Measurements from ENCODE around the gene FSHR.

The FSHR gene

DNA sequence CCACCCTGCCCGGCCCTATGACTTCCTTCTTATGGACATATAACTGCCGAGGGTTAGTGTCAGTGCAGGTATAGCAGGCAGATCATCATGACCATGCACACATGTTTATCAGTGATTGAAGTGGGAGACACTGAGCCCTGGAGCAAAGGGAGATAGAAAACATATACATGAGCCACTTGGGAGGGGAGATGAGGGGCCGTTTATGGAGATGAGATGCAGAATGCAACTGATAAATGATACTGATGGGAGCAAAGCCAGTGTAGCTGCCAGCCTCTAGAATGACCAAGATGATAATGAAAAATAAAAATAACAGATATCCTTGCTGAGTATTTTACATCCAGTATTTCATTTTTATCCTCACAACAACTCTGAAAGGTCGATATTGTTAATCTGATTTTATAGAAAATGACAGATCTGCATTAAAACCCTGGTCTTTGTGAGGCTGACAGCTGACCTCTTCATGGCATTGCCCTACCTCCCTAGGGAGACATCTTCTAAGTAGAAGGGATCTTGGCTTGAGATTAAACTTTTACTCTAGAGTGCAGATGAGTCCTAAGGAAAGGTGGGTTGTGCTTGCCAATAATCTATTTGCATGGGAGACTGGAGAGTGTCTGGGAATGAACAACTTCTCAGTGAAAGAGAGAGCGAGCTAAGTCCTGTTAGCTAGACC lies 220.4 kb downstream of the FSHR start:
- H3K79me2 ChIP-seq, result no peaks in the 10 kb centered on the region
- no peaks in the 10 kb centered on the region for H3K27me3 ChIP-seq (ENCODE audit: control insufficient read depth, insufficient read depth, low read length)
- peaks cover 5% of the 10 kb centered on the region for H3K4me1 ChIP-seq
- no peak overlapping the region for H3K9ac ChIP-seq
- peak overlapping the region; percentile 30 for H2AFZ ChIP-seq
- H3K4me2 ChIP-seq (ENCODE audit: low read length), result no peak overlapping the region
- peak overlapping the region; percentile 48 for H3K27ac ChIP-seq
- H3K36me3 ChIP-seq (ENCODE audit: control insufficient read depth, insufficient read depth, low read length), result no peaks in the 10 kb centered on the region
- H3K4me3 ChIP-seq (ENCODE audit: low read depth, low read length), result no peak overlapping the region
- TF ChIP-seq, protein P1, sequence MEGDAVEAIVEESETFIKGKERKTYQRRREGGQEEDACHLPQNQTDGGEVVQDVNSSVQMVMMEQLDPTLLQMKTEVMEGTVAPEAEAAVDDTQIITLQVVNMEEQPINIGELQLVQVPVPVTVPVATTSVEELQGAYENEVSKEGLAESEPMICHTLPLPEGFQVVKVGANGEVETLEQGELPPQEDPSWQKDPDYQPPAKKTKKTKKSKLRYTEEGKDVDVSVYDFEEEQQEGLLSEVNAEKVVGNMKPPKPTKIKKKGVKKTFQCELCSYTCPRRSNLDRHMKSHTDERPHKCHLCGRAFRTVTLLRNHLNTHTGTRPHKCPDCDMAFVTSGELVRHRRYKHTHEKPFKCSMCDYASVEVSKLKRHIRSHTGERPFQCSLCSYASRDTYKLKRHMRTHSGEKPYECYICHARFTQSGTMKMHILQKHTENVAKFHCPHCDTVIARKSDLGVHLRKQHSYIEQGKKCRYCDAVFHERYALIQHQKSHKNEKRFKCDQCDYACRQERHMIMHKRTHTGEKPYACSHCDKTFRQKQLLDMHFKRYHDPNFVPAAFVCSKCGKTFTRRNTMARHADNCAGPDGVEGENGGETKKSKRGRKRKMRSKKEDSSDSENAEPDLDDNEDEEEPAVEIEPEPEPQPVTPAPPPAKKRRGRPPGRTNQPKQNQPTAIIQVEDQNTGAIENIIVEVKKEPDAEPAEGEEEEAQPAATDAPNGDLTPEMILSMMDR (IDR thresholded peaks at IDR 0.05), result no peak
- no peaks in the 10 kb centered on the region for H3K9me3 ChIP-seq (ENCODE audit: control insufficient read depth, low read length)

DNA sequence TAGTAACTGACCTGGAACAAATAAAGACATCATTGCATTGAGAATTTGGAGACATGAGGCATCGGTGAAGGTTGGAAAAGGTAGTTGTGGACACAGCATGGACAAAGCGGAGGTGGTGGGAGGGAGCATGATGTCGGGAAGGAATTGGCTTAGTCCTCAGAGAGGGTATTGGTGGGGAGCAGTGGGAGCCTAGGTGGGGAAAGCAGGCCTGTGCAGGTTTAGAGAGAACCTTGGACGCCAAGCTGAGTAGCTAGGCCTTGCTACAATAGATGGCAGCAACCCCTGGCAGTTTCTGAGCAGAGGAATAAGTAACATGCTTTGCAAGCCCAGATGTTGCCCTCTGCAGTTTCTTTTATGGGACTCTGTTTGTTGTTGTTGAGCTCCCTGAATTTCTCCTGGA lies 221.6 kb downstream of the FSHR start:
- H3K9me3 ChIP-seq (ENCODE audit: control insufficient read depth, low read length), result no peaks in the 10 kb centered on the region
- no peak overlapping the region for H3K4me3 ChIP-seq (ENCODE audit: low read depth, low read length)
- no peak overlapping the region for H3K4me2 ChIP-seq (ENCODE audit: low read length)
- no peak overlapping the region for H3K9ac ChIP-seq
- no peak overlapping the region for H2AFZ ChIP-seq
- no peaks in the 10 kb centered on the region for H3K36me3 ChIP-seq (ENCODE audit: control insufficient read depth, insufficient read depth, low read length)
- H3K27me3 ChIP-seq (ENCODE audit: control insufficient read depth, insufficient read depth, low read length), result no peaks in the 10 kb centered on the region
- H3K4me1 ChIP-seq, result peaks cover 5% of the 10 kb centered on the region
- TF ChIP-seq, protein P1 (IDR thresholded peaks at IDR 0.05), result no peak
- H3K27ac ChIP-seq, result no peak overlapping the region
- no peaks in the 10 kb centered on the region for H3K79me2 ChIP-seq

DNA sequence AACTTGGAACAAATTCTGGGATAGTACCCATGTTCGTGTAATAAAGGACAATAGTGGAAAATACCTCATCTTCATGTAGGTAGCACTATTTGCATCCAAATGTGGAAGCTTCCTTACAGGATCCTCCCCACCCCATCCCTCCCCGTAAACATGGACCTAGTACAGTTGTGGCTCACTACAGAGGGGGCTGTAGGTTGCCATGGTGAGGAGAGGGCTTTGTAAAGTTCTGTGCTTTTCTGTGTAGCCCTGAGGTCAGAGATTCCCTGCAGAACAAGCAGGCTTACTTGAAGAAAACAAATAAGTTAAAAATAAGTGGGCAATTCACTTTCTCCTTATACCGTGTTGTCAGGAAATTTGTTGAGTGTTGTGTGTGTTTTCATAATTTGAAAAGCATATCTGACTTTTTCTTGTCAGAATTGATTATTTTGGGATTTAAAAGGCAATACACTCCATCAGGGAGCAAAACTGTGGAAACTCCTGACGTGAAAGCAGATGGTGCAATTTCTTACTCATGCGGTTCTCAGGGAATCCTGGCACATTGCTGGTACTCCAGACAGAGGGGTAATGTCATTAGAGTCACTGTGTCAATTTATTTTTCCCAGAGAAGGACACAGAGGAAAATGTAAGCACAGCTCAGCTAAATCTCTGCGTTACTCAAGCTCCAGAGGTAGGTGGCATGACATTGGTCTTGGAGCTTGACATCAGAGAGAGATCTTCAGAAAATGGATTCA lies 224.6 kb downstream of the FSHR start:
- TF ChIP-seq, protein P1 (IDR thresholded peaks at IDR 0.05), result no peak
- Histone ChIP-seq H3K27me3 (ENCODE audit: control insufficient read depth, insufficient read depth, low read length) (no peaks in the 10 kb centered on the region), H3K9me3 (ENCODE audit: control insufficient read depth, low read length) (no peaks in the 10 kb centered on the region), H2AFZ (no peak overlapping the region), H3K27ac (no peak overlapping the region), H3K4me2 (ENCODE audit: low read length) (no peak overlapping the region), H3K79me2 (no peaks in the 10 kb centered on the region), H3K9ac (no peak overlapping the region), H3K4me1 (peaks cover 5% of the 10 kb centered on the region), H3K36me3 (ENCODE audit: control insufficient read depth, insufficient read depth, low read length) (no peaks in the 10 kb centered on the region), H3K4me3 (ENCODE audit: low read depth, low read length) (no peak overlapping the region)

DNA sequence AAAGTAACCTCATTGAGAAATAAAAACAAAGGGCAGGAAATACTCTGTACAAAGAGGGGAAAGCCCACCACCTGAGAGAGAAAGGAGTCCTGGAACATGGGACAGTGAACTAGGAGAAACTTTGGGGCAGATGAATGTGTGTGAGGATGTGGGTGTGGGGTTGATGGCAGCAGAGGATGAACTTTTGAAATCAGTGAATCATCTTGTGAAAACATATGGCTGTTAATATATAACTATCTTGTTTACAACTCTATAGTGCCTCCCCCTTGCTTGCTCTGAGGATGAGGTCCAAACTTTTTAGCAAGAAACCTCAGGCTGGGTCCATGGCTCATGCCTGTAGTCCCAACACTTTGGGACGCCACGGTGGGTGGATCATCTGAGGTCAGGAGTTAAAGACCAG lies 227.0 kb downstream of the FSHR start:
- no peak overlapping the region for H3K4me2 ChIP-seq (ENCODE audit: low read length)

More for the DNA sequence above, 227.0 kb downstream of the FSHR start:
- no peaks in the 10 kb centered on the region for H3K79me2 ChIP-seq
- no peaks in the 10 kb centered on the region for H3K9me3 ChIP-seq (ENCODE audit: control insufficient read depth, low read length)
- TF ChIP-seq, protein P1 (IDR thresholded peaks at IDR 0.05), result no peak
- no peak overlapping the region for H2AFZ ChIP-seq
- no peaks in the 10 kb centered on the region for H3K4me1 ChIP-seq
- H3K36me3 ChIP-seq (ENCODE audit: control insufficient read depth, insufficient read depth, low read length), result no peaks in the 10 kb centered on the region
- H3K27ac ChIP-seq, result no peak overlapping the region
- H3K27me3 ChIP-seq (ENCODE audit: control insufficient read depth, insufficient read depth, low read length), result no peaks in the 10 kb centered on the region
- no peak overlapping the region for H3K4me3 ChIP-seq (ENCODE audit: low read depth, low read length)
- H3K9ac ChIP-seq, result no peak overlapping the region
